Measurements from ENCODE around the gene PRSS53. TPM values are rescaled to one million over a fixed set of nuclear protein-coding genes. Genes with fewer than 3 reads are reported as not detected.

The PRSS53 gene
- polyA plus RNA-seq, 4 donors = 1.2 to 4.7 (median 1.7) TPM

GRCh38 chr16:31092330-31092729 lies 3.6 kb upstream of the PRSS53 start:
- DNase-seq (no peak), FAIRE-seq (no peak)
- Histone ChIP-seq H3K27ac (ENCODE audit: low read depth in 1 of 3, low read length in 2 of 3) (no peak overlapping the region), H3K4me3 (ENCODE audit: low read depth in 1 of 3, low read length in 3 of 3) (no peak overlapping the region), H3K9me3 (ENCODE audit: control insufficient read depth in 2 of 2, insufficient read depth in 1 of 2, low read depth in 1 of 2, low read length in 1 of 2) (no peaks in the 10 kb centered on the region), H3K36me3 (ENCODE audit: control insufficient read depth in 3 of 3, insufficient read depth in 2 of 3, low read depth in 1 of 3, low read length in 3 of 3) (peaks cover 0 to 40% (median 2%) of the 10 kb centered on the region in 3 donors), H3K4me1 (ENCODE audit: control insufficient read depth in 3 of 3, insufficient read depth in 2 of 3, low read depth in 1 of 3, low read length in 2 of 3) (peaks cover 0 to 6% (median 5%) of the 10 kb centered on the region in 3 donors), H3K27me3 (ENCODE audit: control insufficient read depth in 3 of 3, insufficient read depth in 3 of 3, low read length in 3 of 3) (no peaks in the 10 kb centered on the region)
- 93 to 98% (median 96%) methylated on average over 5 of the region's 5 CpGs for whole genome bisulfite sequencing, 3 donors

GRCh38 chr16:31090540-31090939 lies 1.8 kb upstream of the PRSS53 start:
- Histone ChIP-seq H3K27ac (ENCODE audit: low read depth in 1 of 3, low read length in 2 of 3) (no peak overlapping the region), H3K4me1 (ENCODE audit: control insufficient read depth in 3 of 3, insufficient read depth in 2 of 3, low read depth in 1 of 3, low read length in 2 of 3) (peaks cover 0 to 6% (median 5%) of the 10 kb centered on the region in 3 donors), H3K27me3 (ENCODE audit: control insufficient read depth in 3 of 3, insufficient read depth in 3 of 3, low read length in 3 of 3) (no peaks in the 10 kb centered on the region), H3K36me3 (ENCODE audit: control insufficient read depth in 3 of 3, insufficient read depth in 2 of 3, low read depth in 1 of 3, low read length in 3 of 3) (peaks cover 2 to 56% (median 2%) of the 10 kb centered on the region in 3 donors), H3K4me3 (ENCODE audit: low read depth in 1 of 3, low read length in 3 of 3) (no peak overlapping the region), H3K9me3 (ENCODE audit: control insufficient read depth in 2 of 2, insufficient read depth in 1 of 2, low read depth in 1 of 2, low read length in 1 of 2) (no peaks in the 10 kb centered on the region)
- no peak for DNase-seq
- no peak for FAIRE-seq
- WGBS, 3 donors = 87 to 100% (median 92%) methylated on average over 2 of the region's 2 CpGs

- FAIRE-seq = no peak
- no peak for DNase-seq
- H3K27ac ChIP-seq (ENCODE audit: low read depth in 1 of 3, low read length in 2 of 3) = no peak overlapping the region
- no peaks in the 10 kb centered on the region for H3K9me3 ChIP-seq (ENCODE audit: control insufficient read depth in 2 of 2, insufficient read depth in 1 of 2, low read depth in 1 of 2, low read length in 1 of 2)
- H3K27me3 ChIP-seq (ENCODE audit: control insufficient read depth in 3 of 3, insufficient read depth in 3 of 3, low read length in 3 of 3) = no peaks in the 10 kb centered on the region
- H3K36me3 ChIP-seq (ENCODE audit: control insufficient read depth in 3 of 3, insufficient read depth in 2 of 3, low read depth in 1 of 3, low read length in 3 of 3) = peaks cover 2 to 66% (median 5%) of the 10 kb centered on the region in 3 donors
- 88 to 96% (median 93%) methylated on average over 8 of the region's 8 CpGs for WGBS, 3 donors
- no peak overlapping the region for H3K4me3 ChIP-seq (ENCODE audit: low read depth in 1 of 3, low read length in 3 of 3)
- peaks cover 0 to 6% (median 5%) of the 10 kb centered on the region in 3 donors for H3K4me1 ChIP-seq (ENCODE audit: control insufficient read depth in 3 of 3, insufficient read depth in 2 of 3, low read depth in 1 of 3, low read length in 2 of 3)
These were observed 456 bp upstream of the PRSS53 start for GRCh38 chr16:31089199-31089598.

- Histone ChIP-seq H3K27ac (ENCODE audit: low read depth in 1 of 3, low read length in 2 of 3) (no peak overlapping the region), H3K4me3 (ENCODE audit: low read depth in 1 of 3, low read length in 3 of 3) (no peak overlapping the region), H3K36me3 (ENCODE audit: control insufficient read depth in 3 of 3, insufficient read depth in 2 of 3, low read depth in 1 of 3, low read length in 3 of 3) (peaks cover 2 to 78% (median 7%) of the 10 kb centered on the region in 3 donors), H3K4me1 (ENCODE audit: control insufficient read depth in 3 of 3, insufficient read depth in 2 of 3, low read depth in 1 of 3, low read length in 2 of 3) (no peaks in the 10 kb centered on the region), H3K9me3 (ENCODE audit: control insufficient read depth in 2 of 2, insufficient read depth in 1 of 2, low read depth in 1 of 2, low read length in 1 of 2) (no peaks in the 10 kb centered on the region), H3K27me3 (ENCODE audit: control insufficient read depth in 3 of 3, insufficient read depth in 3 of 3, low read length in 3 of 3) (no peaks in the 10 kb centered on the region)
- no peak for FAIRE-seq
- WGBS, 3 donors = 83 to 88% (median 84%) methylated on average over 5 of the region's 5 CpGs
- no peak for DNase-seq
These were observed 772 bp downstream of the PRSS53 start for GRCh38 chr16:31087971-31088370.

GRCh38 chr16:31087481-31087880 lies 1.3 kb downstream of the PRSS53 start:
- 92 to 93% (median 92%) methylated on average over 8 of the region's 8 CpGs for WGBS, 3 donors
- Histone ChIP-seq H3K4me3 (ENCODE audit: low read depth in 1 of 3, low read length in 3 of 3) (no peak overlapping the region), H3K27me3 (ENCODE audit: control insufficient read depth in 3 of 3, insufficient read depth in 3 of 3, low read length in 3 of 3) (no peaks in the 10 kb centered on the region), H3K36me3 (ENCODE audit: control insufficient read depth in 3 of 3, insufficient read depth in 2 of 3, low read depth in 1 of 3, low read length in 3 of 3) (peaks cover 2 to 83% (median 9%) of the 10 kb centered on the region in 3 donors), H3K4me1 (ENCODE audit: control insufficient read depth in 3 of 3, insufficient read depth in 2 of 3, low read depth in 1 of 3, low read length in 2 of 3) (no peaks in the 10 kb centered on the region), H3K9me3 (ENCODE audit: control insufficient read depth in 2 of 2, insufficient read depth in 1 of 2, low read depth in 1 of 2, low read length in 1 of 2) (no peaks in the 10 kb centered on the region), H3K27ac (ENCODE audit: low read depth in 1 of 3, low read length in 2 of 3) (no peak overlapping the region)
- no peak for FAIRE-seq
- no peak for DNase-seq

- no peaks in the 10 kb centered on the region for H3K27me3 ChIP-seq (ENCODE audit: control insufficient read depth in 3 of 3, insufficient read depth in 3 of 3, low read length in 3 of 3)
- no peak overlapping the region for H3K27ac ChIP-seq (ENCODE audit: low read depth in 1 of 3, low read length in 2 of 3)
- H3K4me3 ChIP-seq (ENCODE audit: low read depth in 1 of 3, low read length in 3 of 3) = no peak overlapping the region
- no peaks in the 10 kb centered on the region for H3K9me3 ChIP-seq (ENCODE audit: control insufficient read depth in 2 of 2, insufficient read depth in 1 of 2, low read depth in 1 of 2, low read length in 1 of 2)
- DNase-seq (no peak), FAIRE-seq (no peak)
- peaks cover 2 to 87% (median 10%) of the 10 kb centered on the region in 3 donors for H3K36me3 ChIP-seq (ENCODE audit: control insufficient read depth in 3 of 3, insufficient read depth in 2 of 3, low read depth in 1 of 3, low read length in 3 of 3)
- 86 to 88% (median 86%) methylated on average over 4 to 6 of the region's 6 CpGs for WGBS, 3 donors
- H3K4me1 ChIP-seq (ENCODE audit: control insufficient read depth in 3 of 3, insufficient read depth in 2 of 3, low read depth in 1 of 3, low read length in 2 of 3) = no peaks in the 10 kb centered on the region
These were observed 2.2 kb downstream of the PRSS53 start for GRCh38 chr16:31086629-31086906.

GRCh38 chr16:31085873-31086628 lies 2.7 kb downstream of the PRSS53 start:
- no peak overlapping the region for H3K4me3 ChIP-seq (ENCODE audit: low read depth in 1 of 3, low read length in 3 of 3)
- H3K36me3 ChIP-seq (ENCODE audit: control insufficient read depth in 3 of 3, insufficient read depth in 2 of 3, low read depth in 1 of 3, low read length in 3 of 3) = peaks cover 2 to 87% (median 15%) of the 10 kb centered on the region in 3 donors
- WGBS, 3 donors = 84 to 86% (median 86%) methylated on average over 18 of the region's 18 CpGs
- H3K27me3 ChIP-seq (ENCODE audit: control insufficient read depth in 3 of 3, insufficient read depth in 3 of 3, low read length in 3 of 3) = no peaks in the 10 kb centered on the region
- H3K4me1 ChIP-seq (ENCODE audit: control insufficient read depth in 3 of 3, insufficient read depth in 2 of 3, low read depth in 1 of 3, low read length in 2 of 3) = no peaks in the 10 kb centered on the region
- DNase-seq = no peak
- no peak overlapping the region for H3K27ac ChIP-seq (ENCODE audit: low read depth in 1 of 3, low read length in 2 of 3)
- no peak for FAIRE-seq
- no peaks in the 10 kb centered on the region for H3K9me3 ChIP-seq (ENCODE audit: control insufficient read depth in 2 of 2, insufficient read depth in 1 of 2, low read depth in 1 of 2, low read length in 1 of 2)

- Histone ChIP-seq H3K27me3 (ENCODE audit: control insufficient read depth in 3 of 3, insufficient read depth in 3 of 3, low read length in 3 of 3) (no peaks in the 10 kb centered on the region), H3K4me3 (ENCODE audit: low read depth in 1 of 3, low read length in 3 of 3) (no peak overlapping the region), H3K27ac (ENCODE audit: low read depth in 1 of 3, low read length in 2 of 3) (no peak overlapping the region), H3K36me3 (ENCODE audit: control insufficient read depth in 3 of 3, insufficient read depth in 2 of 3, low read depth in 1 of 3, low read length in 3 of 3) (peaks cover 5 to 87% (median 15%) of the 10 kb centered on the region in 3 donors), H3K9me3 (ENCODE audit: control insufficient read depth in 2 of 2, insufficient read depth in 1 of 2, low read depth in 1 of 2, low read length in 1 of 2) (no peaks in the 10 kb centered on the region), H3K4me1 (ENCODE audit: control insufficient read depth in 3 of 3, insufficient read depth in 2 of 3, low read depth in 1 of 3, low read length in 2 of 3) (no peaks in the 10 kb centered on the region)
- FAIRE-seq (no peak), DNase-seq (no peak)
- 70 to 75% (median 72%) methylated on average over 8 of the region's 8 CpGs for WGBS, 3 donors
These were observed 3.3 kb downstream of the PRSS53 start for GRCh38 chr16:31085411-31085810.
